Tongue (tissue), 2 donors: ENCODE measurements around the gene TGFB3. TPM values are rescaled to one million over a fixed set of nuclear protein-coding genes. Genes with fewer than 3 reads are reported as not detected.
"Not testable (repeated sequence)": the region's sequence is repeated elsewhere in the genome, so short reads cannot be mapped to it uniquely, and the experiment has no call there.

Experiments
- DNase-seq: peaks from one replicate; pipeline ENCODE4 v3.0.0-alpha.2; 2015
- total RNA-seq: library from RNA; depleted of rRNA; stranded (reverse); fragments of >200 nt; gene quantifications from one replicate; pipeline ENCODE4 v1.2.3, GENCODE V29; 2014

Gene TGFB3
- total RNA-seq, 1 donor from 2014 or later = 69.4 TPM

DNA sequence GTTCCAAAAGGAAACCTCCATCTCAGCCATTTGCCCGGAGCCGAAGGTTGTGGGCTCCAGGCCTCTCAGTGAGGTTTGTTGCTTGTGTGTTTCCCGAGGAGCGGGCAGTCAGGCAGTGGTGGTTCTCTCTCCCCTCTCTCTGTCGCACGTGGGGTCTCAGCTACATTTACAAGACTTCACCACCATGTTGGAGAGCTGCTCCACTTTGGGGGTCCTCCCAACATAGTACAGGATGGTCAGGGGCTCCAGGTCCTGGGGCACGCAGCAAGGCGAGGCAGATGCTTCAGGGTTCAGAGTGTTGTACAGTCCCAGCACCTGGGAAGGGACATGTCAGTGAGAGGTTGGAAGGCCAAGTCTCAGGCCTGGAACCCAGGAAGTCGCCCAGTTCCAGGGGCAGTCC lies 22.8 kb downstream of the TGFB3 start:
- no peak for DNase-seq

DNA sequence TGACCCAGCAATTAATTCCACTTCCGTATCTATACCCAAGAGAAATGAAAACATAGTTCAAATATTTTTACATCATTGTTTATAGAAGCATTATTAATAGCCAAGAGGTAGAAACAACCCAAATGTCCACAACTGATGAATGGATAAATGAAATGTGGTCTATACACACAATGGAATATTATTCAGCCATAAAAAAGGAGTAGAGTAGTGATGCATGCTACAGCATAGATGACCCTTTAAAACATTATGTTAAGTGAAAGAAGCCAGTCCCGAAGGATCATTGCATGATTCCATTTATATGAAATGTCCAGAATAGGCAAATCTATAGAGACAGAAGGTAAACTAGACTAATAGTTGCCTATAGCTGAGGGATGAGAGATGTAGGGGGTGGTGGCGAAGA lies 29.3 kb downstream of the TGFB3 start:
- DNase-seq = no peak

DNA sequence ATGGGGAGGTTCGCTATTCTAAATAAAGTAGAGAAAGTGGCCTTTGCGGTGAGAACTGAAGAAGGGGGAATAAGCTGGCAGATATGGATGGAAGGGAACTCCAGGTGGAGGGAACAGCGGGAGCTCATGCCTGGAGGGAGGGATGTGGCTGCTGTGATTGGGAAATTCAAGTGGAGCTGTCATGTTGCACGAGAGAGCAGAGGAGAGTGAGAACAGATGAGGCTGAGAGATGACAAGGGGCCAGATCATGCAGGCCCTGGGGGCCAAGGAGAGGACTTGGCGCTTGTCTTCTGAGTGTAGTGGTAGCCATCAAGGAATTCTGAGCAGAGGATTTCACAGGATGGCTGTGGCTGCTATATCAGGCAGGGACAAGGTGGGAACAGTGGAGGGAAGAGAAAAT lies 35.0 kb downstream of the TGFB3 start:
- no peak for DNase-seq

DNA sequence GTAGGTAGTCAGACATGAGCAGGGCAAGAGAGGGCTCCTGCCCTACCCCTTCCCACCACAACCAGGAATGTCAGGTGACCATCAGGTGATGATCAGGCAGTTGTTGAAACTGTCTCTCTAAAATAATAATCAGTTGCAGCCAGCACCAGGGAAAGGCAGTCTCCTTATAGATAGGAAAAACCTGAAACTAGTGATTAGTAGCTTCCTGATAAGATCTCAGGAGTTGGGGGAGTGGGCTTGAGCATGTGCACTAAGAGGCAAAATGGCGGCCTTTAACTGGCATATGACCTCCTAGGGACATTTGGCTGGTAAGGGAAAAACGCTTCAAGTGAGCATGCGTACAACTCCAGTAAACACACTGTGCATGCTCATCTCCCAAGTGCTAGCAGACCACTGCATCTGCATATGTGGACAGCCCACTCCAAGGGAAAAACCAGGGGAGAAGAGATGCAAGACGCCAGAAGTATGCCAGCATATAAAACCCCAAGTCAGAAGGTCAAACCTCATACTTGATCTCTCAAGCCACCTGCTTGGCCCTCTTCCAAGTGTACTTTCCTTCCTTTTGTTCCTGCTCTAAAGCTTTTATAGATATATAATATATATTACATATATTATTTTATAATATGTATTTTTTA lies 37.1 kb downstream of the TGFB3 start:
- no peak for DNase-seq

DNA sequence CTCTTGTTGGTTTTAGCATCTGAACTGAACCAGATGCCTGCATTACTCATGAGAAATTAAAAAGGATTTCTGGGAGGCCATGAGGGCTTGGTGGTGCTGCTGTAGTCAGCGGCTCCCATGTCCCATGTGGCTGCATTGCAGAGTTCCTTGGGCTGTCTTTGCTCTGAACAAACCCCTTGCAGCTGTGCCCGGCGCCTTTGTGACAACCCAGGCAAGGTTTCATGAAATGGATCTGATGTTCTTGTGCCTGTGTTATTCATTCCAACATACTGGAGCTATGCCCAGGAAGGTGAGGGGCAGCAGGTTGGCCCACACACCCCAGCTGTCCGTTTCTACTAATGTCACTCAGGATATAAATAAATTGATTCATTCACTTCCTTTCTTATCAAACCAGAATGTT lies 40.8 kb downstream of the TGFB3 start:
- peak; percentile 82 for DNase-seq

DNA sequence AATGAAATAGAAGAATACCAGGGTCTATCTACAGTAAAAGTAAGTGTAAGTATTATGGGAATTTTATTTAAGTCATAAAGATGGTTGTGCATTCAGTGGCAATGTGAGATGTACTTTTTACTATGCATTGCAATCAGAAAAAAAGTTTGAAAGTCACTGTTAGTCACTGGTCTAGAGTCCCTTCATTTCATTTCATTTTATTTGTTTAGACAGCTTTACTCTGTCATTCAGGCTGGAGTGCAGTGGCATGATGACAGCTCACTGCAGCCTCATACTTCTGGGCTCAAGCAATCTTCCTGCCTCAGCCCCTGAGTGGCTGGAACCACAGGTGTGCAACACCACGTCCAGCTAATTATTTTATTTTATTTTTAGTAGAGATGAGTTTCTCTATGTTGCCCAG lies 42.6 kb downstream of the TGFB3 start:
- DNase-seq = no peak

DNA sequence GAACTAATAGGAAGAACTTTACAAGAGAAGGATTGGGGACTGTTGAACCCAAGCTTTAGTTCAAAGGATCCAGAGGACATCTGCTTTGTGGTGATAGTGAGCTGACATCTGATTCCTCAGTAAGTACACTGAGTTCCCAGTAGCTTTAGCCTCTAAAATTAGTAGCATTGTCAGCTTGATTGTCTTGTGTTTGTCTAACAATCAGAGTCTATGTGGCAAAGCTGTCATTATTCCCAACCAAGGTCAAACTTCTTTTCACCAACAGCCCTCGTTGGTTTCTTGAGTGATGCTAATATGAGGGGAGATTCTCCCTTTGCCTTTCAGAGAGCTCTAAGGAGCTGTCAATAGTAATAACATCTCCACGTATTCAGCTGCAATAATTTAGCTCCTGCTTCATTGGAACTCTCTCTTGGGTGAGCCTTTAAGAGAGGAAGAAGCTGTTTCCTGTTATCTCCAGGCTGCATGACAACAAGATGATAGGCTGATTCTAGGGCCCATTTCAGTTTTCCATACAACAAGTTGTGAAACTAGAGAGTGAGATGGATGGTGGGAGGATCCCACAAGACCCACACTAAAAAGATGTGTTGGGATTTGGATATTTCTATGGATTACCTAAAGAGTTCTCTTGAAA lies 46.7 kb downstream of the TGFB3 start:
- peak; percentile 48 for DNase-seq

DNA sequence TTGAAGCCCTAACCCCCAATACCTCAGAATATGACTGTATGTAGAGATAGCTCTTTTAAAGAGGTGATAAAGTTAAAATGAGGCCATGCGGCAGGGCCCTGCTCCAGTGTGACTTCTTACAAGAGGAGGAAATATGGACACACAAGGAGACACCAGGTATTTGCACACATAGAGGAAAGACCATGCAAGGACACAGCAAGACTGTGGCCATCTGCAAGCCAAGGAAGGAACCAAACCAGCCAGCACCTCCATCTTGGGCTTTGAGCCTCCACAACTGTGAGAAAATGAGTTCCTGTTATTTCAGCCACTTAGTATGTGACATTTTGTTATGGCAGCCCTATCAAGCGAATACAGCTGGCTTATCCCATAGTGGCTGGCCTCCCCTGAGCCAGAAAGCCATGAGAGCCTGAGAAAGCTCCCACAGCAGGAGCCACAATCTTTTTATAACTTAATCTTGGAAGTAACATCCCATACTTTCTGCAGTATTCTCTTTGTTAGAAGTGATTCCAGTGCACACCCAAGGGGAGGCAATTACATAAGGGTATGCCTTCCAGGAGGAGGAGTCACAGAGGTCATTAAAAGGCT lies 48.0 kb downstream of the TGFB3 start:
- DNase-seq = no peak

DNA sequence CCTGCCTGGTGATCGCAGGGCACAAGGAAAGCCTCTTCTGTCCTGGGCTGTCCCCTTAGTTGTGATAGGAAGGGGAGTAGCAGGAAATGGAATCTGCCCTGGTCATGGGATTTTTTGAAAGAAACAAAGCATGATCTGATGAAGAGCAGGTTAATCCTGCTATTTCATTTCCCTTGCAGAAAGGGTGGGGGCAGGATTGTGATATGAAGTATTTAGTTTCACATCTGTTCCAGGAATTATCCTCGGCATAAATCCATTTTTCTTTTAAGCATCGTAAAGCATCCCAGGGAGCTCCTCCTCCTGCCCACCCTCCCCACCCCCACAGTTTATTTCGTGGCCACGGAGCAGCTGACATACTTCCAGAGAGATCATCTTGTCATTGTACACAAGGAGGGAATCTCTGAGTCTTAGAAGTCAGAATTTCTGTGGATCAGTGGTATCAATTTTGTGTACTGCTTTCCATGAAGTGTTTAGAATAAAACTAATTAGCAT lies 53.1 kb downstream of the TGFB3 start:
- peak; percentile 72 for DNase-seq

DNA sequence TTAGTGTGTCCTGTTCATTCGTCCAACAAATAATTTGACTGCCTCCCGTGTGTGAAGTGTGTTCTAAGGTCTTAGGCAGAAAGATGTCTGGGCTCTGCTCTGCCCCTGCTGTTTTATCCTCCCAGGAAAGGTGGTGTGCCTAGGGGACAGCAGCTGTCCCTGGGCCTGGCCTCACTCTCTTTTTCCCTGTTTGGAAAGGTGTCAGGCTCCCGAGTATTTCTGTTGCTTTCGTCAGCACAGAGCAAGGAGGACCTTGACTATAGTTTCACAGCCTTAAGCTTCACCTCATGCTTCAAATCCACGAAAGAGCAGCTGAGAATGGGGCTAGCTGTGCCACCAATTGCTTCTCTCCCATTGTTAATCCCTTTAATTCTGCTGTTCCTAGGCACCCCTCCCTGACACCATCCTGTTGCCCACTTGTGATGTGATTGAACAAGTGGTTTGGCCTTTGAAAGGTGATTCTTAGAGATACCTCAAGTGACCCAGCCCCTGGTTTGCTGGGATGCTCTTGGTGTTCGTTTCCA lies 54.2 kb downstream of the TGFB3 start:
- DNase-seq = peak; percentile 59

DNA sequence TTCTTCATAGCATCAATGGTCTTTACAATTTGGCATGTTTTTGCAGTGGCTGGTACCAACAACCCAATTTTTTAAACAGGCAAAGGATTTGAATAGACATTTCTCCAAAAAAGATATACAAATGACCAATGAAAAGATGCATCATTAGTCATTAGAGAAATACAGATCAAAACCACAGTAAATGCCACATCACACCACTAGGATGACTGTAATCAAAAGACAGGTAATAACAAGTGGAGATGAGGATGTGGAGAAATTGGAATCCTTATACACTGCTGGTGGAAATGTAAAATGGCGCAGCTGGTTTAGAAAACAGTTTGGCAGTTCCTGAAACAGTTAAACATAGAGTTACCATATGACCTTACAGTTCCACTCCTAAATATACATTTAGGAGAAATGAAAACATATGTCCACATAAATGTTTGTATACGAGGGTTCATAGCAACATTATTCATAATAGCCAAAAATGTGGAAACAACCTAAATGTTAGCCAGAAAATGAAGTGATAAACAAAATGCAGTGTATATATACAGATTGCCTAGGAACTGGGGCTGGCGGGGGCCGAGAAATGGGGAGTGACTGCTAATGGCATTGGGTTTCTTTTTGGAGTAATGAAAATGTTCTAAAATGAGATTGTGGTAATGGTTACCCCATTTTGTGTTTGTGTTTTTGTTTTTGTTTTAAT lies 55.2 kb downstream of the TGFB3 start:
- DNase-seq = no peak

DNA sequence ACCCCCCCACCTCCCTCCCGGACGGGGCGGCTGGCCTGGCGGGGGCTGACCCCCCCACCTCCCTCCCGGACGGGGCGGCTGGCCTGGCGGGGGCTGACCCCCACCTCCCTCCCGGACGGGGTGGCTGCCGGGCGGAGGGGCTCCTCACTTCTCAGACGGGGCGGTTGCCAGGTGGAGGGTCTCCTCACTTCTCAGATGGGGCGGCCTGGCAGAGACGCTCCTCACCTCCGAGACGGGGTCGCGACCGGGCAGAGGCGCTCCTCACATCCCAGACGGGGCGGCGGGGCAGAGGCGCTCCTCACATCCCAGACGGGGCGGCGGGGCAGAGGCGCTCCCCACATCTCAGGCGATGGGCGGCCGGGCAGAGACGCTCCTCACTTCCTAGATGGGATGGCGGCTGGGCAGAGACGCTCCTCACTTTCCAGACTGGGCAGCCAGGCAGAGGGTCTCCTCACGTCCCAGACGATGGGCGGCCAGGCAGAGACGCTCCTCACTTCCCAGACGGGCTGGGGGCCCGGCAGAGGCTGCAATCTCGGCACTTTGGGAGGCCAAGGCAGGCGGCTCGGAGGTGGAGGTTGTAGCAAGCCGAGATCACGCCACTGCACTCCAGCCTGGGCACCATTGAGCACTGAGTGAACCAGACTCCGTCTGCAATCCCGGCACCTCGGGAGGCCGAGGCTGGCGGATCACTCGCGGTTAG lies 56.5 kb downstream of the TGFB3 start:
- DNase-seq = not testable (repeated sequence)

DNA sequence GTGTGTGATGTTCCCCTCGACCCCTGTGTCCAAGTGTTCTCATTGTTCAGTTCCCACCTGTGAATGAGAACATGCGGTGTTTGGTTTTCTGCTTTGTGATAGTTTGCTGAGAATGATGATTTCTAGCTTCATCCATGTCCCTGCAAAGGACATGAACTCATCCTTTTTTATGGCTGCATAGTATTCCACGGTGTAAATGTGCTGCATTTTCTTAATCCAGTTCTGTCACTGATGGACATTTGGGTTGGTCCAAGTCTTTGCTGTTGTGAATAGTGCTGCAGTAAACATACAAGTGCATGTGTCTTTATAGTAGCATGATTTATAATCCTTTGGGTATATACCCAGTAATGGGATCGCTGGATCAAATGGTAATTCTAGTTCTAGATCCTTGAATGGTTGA lies 61.4 kb downstream of the TGFB3 start:
- not testable (repeated sequence) for DNase-seq

DNA sequence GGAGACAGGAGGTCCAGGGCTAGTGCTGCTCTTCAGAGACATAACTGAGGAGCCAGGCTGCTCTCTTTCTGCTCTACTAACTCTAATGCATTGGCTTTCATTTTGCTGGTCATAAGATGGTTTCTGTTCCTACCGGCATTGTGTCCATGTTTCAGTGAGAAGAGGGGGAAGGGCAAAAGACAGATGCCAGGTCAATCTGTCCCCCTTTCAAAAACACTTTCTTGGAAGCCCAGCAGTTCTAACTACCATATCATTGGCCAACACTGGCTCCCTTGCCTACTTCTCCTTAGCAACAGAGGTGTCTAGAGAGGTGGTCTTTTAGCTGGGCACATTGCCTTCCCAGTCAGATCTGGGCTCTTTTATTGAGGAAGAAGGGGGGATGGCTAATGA lies 63.9 kb downstream of the TGFB3 start:
- no peak for DNase-seq

DNA sequence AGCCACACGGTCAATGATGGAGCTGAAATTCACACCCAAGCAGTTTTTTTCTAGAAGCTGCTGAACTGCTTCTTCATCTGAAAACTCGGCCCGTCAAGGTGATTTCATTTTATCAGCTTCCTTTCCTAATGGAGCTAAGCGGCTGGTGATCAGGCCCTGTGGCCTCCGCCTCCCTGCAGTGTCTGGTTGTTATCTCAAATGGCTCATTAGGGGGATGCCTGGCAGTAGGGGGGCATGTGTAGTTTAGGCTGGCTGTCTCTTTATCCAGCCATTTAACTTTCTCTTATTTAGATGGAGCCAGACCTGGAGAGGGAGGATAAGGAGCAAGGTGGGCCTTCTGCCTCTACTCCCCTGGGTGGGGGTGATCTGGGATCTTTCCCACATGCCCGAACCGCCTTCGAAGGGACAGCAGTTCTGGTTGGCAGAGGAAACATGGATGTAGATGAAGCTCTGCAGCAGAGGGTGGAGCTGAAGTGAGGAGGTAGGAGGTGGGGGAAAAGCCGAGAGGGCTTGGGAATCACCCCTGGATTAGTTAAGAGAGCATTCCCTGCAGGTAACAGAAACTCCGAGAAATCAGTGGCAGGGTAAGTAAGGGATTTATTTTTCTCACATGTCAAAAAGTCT lies 64.4 kb downstream of the TGFB3 start:
- DNase-seq = no peak

DNA sequence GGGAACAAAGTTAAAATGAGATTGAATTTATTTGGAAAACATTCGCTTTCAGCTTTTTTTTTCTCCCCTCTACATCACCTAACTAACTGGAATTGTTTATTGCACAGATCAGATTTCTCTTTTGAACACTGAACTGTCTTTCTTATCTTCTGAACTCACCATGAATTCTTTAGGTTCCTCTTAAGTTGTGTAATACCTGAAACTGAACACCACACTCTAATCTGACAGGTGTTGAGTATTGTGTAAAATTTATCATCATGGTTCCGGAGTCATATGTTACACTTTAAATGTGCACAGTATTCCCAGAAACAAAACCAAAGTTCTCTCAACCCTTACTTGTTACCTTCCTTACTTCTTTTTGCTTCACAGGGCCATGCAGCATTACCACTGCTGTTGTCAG lies 66.8 kb downstream of the TGFB3 start:
- DNase-seq = no peak

DNA sequence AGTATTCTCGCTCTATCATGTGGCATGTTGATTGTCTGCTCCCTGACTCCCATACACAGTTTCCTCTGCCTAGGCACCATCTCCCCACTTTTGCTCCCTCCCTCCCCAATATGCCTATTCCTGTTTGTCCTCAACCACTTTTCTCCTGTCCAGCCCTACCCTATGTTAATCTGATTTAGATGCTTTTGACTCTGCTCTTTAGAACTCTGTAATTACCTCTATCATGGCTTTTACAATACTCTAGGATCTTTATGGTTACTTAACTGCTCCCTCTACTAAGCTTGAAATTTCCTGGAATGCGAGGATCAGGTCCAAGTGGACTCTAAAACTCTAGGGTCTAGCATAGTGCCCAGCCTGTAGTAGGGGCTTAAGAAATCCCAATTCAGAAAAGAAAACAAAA lies 68.6 kb downstream of the TGFB3 start:
- no peak for DNase-seq

DNA sequence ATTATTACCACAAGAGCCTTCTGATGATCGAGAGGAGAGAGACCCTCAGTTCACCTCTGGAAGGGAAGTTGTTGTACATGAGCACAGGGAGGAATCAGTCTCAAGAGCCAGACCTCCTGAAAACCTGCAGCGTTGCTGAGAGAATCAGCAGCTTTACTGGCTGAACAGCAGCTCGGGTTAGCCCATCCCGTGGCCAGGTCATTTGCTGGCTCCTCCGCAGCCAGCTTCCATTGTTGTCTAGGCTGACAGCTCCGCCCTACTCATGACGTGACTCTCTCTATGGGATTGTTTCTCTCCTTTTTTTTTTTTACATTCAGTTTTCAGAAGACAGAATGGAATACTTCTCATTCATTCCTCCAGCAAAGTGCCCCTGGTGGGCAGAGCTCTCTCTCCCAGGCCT lies 69.9 kb downstream of the TGFB3 start:
- peak; percentile 72 for DNase-seq

DNA sequence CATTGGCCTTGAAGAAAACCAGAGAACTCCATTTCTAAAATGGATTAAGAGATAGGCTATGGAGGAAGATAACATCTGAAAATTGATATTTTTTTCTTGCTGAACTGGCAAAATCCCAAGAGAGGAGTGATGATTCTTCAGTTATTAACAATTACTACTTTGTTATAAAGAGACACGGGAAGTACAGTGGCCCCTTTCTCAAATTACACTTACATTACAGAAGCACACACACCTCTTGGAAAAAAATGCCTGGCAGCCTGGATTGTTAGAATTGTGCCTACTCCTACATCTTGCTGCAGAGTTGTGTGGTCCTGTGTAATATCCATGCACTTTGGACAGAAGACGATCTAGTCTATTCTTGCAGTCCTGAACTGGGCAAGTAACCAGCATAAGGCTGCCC lies 71.7 kb downstream of the TGFB3 start:
- DNase-seq = no peak

DNA sequence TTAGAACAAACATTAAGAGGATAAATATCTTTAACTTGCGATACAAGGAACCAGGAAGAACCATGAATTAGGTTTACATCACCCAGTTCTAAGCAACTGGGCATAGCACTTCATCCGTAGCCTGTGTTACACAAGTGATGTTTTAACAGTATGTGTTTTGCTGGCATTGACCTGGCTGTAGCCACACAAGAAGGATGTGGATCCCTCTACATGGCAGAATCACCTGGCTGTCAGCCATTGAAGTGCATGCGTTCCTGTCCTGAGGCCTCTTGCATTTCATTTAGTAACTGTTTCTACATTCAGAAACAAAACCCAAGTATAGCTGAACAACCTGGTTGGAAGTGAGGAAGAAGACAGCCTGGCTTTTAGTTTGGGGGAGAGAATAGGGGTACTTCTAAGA lies 72.2 kb downstream of the TGFB3 start:
- DNase-seq = no peak
